GM12873 (cell line): ENCODE measurements around the gene TPRG1L.

Source experiments
- TF ChIP-seq, protein P1 (sequence below): IDR thresholded peaks from 2 replicates; pipeline ENCODE4 v1.5.1; 2012; ENCODE audit warnings: low read depth, mild to moderate bottlenecking, moderate library complexity, low read length, control low read depth; ENCODE audit not compliant: insufficient read depth; ENCODE audit errors: missing control alignments

The TPRG1L gene

DNA sequence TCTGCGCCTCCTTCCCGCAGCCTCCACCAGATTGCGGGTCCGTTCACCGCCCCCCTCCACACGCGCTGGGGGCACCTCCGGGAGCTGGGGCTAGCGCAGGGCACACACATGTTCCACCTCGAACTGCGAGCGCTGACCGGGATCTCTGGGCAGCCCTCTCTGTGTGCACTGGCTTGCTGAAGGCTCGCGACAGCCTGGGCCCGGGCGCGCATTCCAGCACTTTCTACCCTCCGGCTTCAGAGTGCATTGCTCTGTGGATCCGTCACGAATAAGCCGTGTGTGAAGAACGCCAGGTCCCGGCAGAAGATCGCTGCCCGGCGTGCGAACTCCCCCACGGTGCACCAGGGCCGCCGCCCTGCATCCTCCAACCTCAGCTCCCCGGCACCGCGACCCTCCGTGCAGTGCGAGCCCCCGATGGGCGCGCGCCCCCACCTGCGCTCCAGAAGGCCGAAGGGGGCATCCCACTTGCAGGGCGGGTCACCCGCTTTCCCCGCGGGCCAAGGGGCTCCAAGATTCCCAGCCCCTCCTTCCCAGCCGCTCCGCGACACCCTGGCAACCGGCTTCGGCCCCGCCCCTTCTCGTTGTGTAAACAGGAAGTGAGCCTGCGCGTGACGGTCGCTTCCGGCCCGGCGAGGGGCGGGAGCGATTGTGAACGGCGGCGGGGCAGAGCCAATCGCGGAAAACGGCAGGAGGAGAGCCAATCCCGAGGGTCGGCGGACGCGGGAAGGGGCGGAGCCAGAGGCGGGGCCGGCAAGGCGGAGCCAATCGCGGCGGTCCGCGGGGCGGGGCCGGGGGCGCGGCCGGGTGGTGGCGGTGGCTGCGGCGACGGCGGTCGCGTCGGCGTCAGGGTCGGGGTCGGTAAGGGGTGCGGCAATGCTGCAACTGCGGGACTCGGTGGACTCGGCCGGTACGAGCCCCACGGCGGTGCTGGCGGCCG is at the start of gene TPRG1L:
TSS of gene TPRG1L (plus strand) at position 816 of the 937 bp plus-strand sequence. CDS start at position 874, 58 bp downstream.
- TF ChIP-seq, protein P1, sequence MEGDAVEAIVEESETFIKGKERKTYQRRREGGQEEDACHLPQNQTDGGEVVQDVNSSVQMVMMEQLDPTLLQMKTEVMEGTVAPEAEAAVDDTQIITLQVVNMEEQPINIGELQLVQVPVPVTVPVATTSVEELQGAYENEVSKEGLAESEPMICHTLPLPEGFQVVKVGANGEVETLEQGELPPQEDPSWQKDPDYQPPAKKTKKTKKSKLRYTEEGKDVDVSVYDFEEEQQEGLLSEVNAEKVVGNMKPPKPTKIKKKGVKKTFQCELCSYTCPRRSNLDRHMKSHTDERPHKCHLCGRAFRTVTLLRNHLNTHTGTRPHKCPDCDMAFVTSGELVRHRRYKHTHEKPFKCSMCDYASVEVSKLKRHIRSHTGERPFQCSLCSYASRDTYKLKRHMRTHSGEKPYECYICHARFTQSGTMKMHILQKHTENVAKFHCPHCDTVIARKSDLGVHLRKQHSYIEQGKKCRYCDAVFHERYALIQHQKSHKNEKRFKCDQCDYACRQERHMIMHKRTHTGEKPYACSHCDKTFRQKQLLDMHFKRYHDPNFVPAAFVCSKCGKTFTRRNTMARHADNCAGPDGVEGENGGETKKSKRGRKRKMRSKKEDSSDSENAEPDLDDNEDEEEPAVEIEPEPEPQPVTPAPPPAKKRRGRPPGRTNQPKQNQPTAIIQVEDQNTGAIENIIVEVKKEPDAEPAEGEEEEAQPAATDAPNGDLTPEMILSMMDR: no peak

DNA sequence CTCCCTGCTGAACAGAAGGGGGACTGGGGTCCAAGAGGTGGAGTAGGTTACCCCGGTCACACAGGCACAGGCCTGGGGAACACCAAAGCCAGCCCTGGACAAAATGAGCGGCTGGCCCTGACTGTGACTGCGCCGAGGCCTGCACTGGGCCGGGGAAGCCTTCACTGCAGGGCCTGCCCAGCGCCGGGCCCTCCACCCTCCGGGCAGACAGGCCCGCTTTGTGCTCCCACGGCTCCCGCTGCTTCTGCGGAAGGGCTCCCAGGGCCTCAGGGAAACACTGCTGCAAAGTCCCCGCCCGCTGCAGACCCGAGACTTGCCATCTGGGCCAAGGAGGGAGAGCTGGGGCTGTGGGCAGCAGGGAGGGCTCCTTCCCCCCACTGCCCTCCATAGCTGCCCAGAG is 48.8 kb upstream of the TPRG1L start:
- TF ChIP-seq, protein P1: no peak

DNA sequence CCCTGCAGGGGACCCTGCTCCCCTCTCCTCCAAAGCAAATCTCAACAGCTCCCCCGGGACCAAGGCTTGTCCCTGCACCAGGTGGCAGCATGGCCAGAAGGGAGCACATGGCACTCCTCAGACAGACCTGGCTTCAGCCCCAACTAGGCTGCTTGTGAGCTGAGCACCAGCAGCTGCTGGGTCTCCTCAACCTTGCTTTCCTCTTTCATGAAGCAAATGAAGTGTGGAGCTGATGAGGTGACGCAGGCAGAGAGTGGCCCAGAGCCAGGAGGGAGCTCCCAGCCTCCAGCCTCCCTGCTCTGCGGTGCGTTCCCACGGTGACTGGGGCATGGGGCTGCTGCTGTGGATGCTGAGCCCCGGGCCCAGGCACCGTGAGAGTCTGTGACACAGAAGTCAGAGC is 47.5 kb upstream of the TPRG1L start:
- TF ChIP-seq, protein P1: no peak

DNA sequence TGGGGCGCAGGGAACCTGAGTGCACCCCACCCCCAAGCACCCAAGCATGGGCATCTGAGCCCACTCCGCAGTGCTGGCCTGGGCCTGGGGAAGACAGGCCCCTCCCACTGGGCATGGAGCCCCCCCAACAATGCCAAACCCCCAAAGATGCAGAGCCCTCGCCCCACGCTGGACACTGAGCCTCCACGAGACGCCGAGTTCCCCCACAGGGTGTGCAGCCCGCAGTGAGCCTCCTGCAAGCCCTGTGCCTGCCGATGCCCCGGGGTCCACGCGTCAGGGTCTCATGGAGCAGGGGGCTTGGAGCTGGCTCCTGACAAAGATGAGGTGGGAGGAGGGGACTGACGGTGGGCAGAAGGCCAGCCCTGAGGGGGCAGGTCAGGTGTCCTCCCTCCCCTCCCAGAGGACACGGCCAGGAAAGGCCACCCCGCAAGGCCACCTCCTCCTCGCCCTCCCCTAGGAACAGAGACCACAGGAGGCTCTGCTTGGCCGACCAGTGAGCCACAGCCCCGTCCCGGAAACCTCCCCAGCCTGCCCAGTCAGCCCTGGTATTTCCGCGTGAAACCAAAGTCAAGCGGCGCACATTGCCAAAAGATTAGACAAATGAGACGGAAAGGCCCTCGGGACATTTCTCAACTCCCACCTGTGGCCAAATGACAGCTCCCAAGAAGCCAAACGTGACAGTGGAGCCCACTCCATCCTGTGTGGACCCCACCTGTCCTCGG is 46.9 kb upstream of the TPRG1L start:
- TF ChIP-seq, protein P1: no peak

DNA sequence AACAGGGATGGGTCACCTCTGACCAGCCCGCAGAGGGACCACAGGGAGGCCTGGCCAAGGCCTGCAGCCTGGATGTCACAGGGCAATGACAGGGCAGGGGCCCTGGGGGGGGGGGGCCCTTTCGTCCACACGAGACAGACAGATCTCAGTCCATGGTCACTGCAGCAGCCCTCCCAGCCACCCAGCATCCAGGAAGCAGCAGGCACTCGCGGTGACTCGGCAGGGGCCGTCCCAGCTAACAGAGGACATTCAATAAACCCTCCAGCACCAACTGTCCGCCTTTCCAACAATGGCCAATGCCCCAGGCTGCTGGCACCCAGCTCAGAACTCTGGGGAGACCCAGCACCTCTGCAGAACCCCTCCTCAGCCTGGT is 46.4 kb upstream of the TPRG1L start:
- TF ChIP-seq, protein P1: no peak

DNA sequence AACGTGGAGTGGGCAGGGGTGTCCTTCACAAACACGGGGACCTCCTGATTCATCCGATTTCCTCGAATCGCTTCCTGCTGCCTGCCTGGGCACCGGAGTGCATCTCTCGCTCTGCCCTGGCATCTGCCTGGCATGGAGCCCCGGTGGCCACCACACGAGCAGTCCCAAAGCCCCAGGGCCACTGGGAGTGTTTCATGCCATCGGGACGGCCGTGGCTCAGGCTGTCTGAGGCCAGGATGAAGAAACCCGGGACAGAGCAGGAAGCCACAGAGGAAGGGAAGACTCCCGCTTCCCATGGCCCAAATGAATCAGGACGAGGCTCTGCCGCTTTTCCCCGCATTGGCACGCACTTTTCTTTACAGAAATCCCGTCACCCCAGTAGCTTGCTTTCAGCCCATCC is 45.9 kb upstream of the TPRG1L start:
- TF ChIP-seq, protein P1: no peak

DNA sequence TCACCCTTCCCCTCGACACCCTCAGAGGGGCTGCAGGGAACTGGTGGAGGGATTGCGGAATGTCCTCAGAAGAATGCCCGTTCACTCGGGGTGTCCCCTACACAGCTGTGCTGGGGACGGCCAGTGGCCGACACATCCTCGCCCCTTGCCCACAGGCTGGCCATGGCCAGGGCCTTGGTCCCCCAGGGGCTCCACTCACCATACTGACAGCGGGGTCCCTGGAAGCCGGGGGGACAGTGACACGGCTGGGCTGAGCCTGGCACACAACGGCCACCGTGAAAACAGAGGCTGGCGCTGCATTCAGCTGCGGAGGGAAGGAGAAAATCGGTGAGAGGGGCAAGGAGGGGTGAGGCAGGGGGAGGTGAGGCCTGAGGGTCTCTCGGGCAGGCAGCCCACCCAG is 45.2 kb upstream of the TPRG1L start:
- TF ChIP-seq, protein P1: no peak
